Mucosa of descending colon (tissue), 3 donors: ENCODE measurements around the gene FNDC1. TPM values are rescaled to one million over a fixed set of nuclear protein-coding genes. Genes with fewer than 3 reads are reported as not detected.
A peak's percentile ranks its signal among the peaks of the same experiment; 100 is the strongest.

Experiments
- ATAC-seq: fragments of 200-7000 bp; cut with Tn5 transposase; one replicate; pipeline ENCODE4 v1.9.1; 2020; ENCODE audit warnings: mild to moderate bottlenecking, moderate library complexity
- DNase-seq, 3 donors: peaks; one replicate each; pipeline ENCODE4 v3.0.0-alpha.2; 2020
- H3K36me3 ChIP-seq: fragments of 200-600 bp; one replicate; pipeline ENCODE4 v1.8.0; 2021; ENCODE audit warnings: low read depth, mild to moderate bottlenecking
- H3K4me1 ChIP-seq: fragments of 200-600 bp; one replicate; pipeline ENCODE4 v1.8.0; 2021; ENCODE audit warnings: low read depth, mild to moderate bottlenecking
- H3K4me3 ChIP-seq: fragments of 200-600 bp; one replicate; pipeline ENCODE4 v1.8.0; 2021; ENCODE audit warnings: mild to moderate bottlenecking
- H3K9me3 ChIP-seq: fragments of 200-600 bp; one replicate; pipeline ENCODE4 v1.8.0; 2021; ENCODE audit warnings: mild to moderate bottlenecking
- intact Hi-C, 2 donors: fragments of 100-400 bp; cut with DNase I in 1 of 2; cut with micrococcal nuclease in 1 of 2; formaldehyde crosslinking; loops; one replicate each; pipeline versions ENCODE4 v1.11.0 to v1.11.1; 2022; cut with DNase I, micrococcal nuclease
- total RNA-seq, 3 donors: library from RNA; stranded (reverse); fragmentation: NEBNext Ultra II Directional in 2 of 3; extraction: Animal tissue kit (Norgen Biotek cat#: 25700) in 2 of 3; gene quantifications; one replicate each; pipeline versions ENCODE4 v1.2.1 to v1.2.4, GENCODE V29; 2021 to 2023
- TF ChIP-seq, protein P1 (sequence below): fragments of 200-600 bp; IDR thresholded peaks from one replicate; pipeline ENCODE4 v1.8.0; 2022; ENCODE audit warnings: antibody characterized with exemption, mild to moderate bottlenecking
- donor health status: DM: no; HTN: no; CAD: no; lungs with moderate emphysema.
- donor health status: DM: no; HTN: no; CAD: no.
- donor health status: DM: no; HTN: yes; CAD: no.

Gene FNDC1
- total RNA-seq, 3 donors from 2014 or later = 0.64 to 6.6 (median 0.89) TPM

- Histone ChIP-seq H3K36me3 (no peaks in the 10 kb centered on the region), H3K9me3 (no peaks in the 10 kb centered on the region), H3K4me1 (no peaks in the 10 kb centered on the region), H3K4me3 (no peak overlapping the region)
- no peak for ATAC-seq
- no peak for DNase-seq
- intact Hi-C loops = loop anchor here in 1 of 2 donors (10.0 kb wide), 1 partner anchor 428 kb away; no protein-coding TSS in a partner anchor
- TF ChIP-seq, protein P1, sequence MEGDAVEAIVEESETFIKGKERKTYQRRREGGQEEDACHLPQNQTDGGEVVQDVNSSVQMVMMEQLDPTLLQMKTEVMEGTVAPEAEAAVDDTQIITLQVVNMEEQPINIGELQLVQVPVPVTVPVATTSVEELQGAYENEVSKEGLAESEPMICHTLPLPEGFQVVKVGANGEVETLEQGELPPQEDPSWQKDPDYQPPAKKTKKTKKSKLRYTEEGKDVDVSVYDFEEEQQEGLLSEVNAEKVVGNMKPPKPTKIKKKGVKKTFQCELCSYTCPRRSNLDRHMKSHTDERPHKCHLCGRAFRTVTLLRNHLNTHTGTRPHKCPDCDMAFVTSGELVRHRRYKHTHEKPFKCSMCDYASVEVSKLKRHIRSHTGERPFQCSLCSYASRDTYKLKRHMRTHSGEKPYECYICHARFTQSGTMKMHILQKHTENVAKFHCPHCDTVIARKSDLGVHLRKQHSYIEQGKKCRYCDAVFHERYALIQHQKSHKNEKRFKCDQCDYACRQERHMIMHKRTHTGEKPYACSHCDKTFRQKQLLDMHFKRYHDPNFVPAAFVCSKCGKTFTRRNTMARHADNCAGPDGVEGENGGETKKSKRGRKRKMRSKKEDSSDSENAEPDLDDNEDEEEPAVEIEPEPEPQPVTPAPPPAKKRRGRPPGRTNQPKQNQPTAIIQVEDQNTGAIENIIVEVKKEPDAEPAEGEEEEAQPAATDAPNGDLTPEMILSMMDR = no peak
These were observed 36.5 kb upstream of the FNDC1 start for GRCh38 chr6:159132664-159133063.

DNA sequence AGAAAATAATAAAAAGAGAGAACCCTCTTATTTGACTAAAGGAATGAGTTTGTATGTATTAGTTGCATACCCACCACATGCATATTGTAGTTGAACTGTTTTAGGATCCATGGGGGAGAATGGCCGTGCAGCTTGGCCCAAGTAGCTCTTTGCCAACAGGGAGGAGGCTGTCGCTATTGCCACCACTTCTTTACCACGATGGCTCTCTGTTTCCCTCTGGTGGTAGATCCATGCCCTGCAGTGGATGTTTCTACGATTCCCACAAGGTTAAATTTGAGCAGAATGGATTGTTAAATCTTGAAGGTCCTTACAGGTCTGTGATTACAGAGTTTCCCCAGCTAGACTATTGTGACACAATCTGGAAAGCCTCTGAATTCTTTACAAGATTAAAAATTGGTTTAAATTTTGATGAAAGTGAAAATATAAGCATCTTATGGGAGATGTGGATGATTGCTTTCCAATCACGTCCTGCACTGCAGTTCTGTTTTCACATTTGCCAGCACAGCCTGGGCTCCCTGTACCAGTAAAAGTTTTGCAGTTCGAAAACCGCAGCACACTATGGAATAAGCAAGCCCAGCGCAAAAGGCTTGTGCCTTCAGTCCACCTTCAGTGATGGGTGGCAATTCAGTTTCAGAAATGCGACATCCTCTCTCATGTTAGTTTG lies 34.4 kb upstream of the FNDC1 start:
- TF ChIP-seq, protein P1 = peak; percentile 89
- no peaks in the 10 kb centered on the region for H3K36me3 ChIP-seq
- no peaks in the 10 kb centered on the region for H3K9me3 ChIP-seq
- DNase-seq (peak in 2 of 3 donors; percentile 39 to 86), ATAC-seq (peak; percentile 92)
- intact Hi-C loops = loop anchor here in 1 of 2 donors (10.0 kb wide), 1 partner anchor 430 kb away; no protein-coding TSS in a partner anchor
- no peaks in the 10 kb centered on the region for H3K4me1 ChIP-seq
- no peak overlapping the region for H3K4me3 ChIP-seq

DNA sequence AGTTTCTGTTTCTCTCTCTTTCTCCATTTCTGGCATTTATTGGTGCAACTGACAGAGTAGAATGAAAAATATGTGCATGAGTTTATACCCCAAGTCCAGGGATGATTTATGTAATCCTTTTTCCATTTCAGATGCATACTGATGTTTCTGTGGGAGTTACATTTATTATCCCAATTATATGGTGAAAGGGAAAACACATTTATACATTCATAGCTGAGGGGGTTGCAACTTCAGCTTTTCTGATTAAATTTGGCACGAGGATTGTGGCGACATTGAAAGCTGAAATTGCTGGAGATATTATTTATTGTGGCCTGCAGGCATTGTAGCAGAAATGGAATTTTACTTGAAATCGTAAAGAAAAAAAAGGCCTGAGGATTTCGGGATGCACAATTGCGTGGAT lies 31.5 kb upstream of the FNDC1 start:
- ATAC-seq (no peak), DNase-seq (no peak)
- H3K4me3 ChIP-seq = no peak overlapping the region
- no peaks in the 10 kb centered on the region for H3K9me3 ChIP-seq
- intact Hi-C loops = loop anchor here in 1 of 2 donors (10.0 kb wide), 1 partner anchor 433 kb away; no protein-coding TSS in a partner anchor
- no peaks in the 10 kb centered on the region for H3K36me3 ChIP-seq
- TF ChIP-seq, protein P1 = no peak
- no peaks in the 10 kb centered on the region for H3K4me1 ChIP-seq

DNA sequence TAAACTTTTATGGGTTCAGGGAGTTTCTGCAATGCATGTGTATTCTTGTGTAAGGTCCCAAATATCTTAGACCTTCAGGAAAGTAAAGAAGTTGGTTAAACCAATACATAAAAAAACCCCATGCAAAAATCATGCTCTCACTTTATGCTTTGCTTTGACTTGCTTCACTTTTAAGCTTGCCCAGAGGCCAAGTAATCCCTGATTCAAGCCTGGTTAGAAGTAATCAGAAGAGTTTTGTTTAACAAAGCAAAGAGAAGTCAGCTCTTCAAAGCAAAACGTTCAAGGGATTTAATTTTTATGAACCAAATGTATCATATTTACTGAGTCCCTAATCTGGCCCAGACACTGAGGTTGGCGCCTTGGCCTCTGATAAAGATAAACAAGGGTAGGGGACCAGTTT lies 26.7 kb upstream of the FNDC1 start:
- Histone ChIP-seq H3K4me1 (no peaks in the 10 kb centered on the region), H3K36me3 (no peaks in the 10 kb centered on the region), H3K4me3 (no peak overlapping the region), H3K9me3 (no peaks in the 10 kb centered on the region)
- no peak for DNase-seq
- ATAC-seq = no peak
- intact Hi-C loops = no loop called here
- TF ChIP-seq, protein P1 = no peak

- Histone ChIP-seq H3K4me3 (no peak overlapping the region), H3K36me3 (no peaks in the 10 kb centered on the region), H3K4me1 (no peaks in the 10 kb centered on the region), H3K9me3 (no peaks in the 10 kb centered on the region)
- intact Hi-C loops = no loop called here
- DNase-seq = no peak
- no peak for ATAC-seq
- TF ChIP-seq, protein P1 = no peak
These were observed 20.6 kb upstream of the FNDC1 start for GRCh38 chr6:159148641-159149040.
